DMS53 treated with DMSO at 0.1 percent for 48 hours (cell line): ENCODE data around the gene AK5.
"Not testable (repeated sequence)": the region's sequence is repeated elsewhere in the genome, so short reads cannot be mapped to it uniquely, and the experiment has no call there.

ENCODE experiments used
- DNase-seq: peaks from one replicate; lab custom pipeline; 2025; ENCODE audit not compliant: unreplicated experiment; lab: John Stamatoyannopoulos, UW

Gene AK5

DNA sequence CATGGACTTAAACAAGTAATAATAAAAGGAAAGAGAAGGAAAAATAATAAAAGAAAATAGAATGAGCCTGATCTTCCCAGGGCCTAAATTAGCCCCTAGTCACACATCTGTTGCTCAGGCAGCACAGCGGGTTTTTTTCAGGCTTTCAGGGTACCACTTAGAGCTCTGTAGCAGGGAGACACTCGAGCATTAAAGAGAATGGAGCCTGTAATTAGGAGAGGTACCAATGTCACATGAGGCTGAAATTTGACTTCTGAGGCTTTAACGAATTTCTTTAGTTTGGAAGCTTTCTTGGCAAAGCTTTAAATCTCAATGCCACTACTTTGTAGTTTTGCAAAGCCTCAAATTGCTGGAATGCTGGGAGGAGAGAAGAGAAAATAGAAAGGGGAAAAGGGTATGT, 116.3 kb downstream of the AK5 start:
- DNase-seq, result no peak

DNA sequence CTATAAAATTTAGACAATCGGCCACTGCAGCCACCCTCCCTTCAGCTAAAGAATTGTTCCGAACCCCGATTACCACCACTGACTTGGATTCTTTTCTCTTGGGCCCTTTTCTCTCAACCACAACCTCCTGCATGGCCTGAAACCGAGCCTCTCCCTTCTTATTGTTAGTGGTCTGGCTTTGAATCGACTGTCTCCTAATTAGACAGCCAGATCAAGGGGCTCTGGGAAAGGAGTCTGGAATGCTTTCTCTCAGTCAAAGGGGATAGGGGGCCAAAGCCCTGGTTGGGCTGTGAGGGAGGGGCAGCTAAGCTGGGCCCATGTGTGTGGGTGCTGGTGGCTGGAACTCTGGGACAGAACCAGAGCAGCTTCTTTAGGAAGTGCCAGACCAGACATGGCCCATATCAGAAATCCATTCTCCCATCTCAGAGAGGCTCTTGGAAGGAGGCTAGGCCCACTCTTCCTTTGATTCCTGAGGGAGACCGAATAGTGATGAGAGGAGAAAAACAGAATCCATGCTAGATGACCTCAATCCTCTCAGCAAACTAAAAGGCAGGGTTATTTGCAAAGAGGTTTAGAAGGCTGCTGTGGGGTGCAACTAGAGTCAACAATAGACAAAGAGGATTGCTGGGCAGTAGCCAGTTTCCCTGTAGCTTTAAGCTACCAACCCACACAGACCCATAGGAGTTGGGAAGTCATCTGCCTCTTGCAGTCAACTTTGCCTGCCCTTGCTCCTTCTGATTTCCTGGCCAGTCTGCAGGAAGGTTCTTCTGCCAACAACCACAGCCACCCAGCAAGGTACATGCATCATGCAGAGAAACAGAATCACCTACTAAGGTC, 117.6 kb downstream of the AK5 start:
- no peak for DNase-seq

DNA sequence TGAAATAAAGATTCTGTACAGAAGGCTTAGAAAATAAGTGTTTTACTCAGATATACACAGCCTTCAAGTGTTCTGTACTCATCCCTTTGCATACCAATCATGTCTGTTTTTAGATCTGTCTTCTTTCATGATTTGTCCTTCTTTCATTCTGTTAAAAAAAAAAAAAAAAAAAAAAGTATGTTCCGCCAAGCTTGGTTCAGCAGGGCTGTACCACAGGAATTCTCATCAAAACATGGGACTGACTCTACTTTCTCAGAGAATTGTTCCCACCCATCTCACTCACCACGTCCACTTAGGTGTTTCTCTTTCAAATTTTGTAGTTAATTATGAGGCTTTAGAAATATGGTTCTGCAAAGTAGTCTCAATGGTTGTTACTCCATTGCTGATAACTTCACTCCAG, 119.0 kb downstream of the AK5 start:
- no peak for DNase-seq

GRCh38 chr1:77401384-77401783, 119.6 kb downstream of the AK5 start:
- no peak for DNase-seq

DNA sequence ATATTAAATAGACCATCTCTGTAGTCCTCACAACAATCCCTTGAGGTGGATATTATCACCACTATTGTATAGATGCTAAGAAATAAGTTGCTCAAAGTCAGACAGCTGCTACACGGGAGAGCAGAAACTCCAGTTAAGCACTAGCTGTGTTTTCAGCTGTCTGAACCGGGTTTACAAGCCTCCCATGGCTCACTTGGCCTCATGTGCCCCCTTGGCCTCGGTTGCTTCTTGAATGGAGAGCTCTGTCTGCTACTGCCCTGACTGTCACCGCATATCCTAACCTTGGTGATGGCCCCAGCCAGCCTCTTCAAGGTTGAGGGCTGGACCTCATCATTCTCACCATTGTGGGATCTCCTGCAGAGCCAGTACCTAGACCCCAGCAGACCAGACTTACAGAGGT, 123.4 kb downstream of the AK5 start:
- DNase-seq, result no peak

DNA sequence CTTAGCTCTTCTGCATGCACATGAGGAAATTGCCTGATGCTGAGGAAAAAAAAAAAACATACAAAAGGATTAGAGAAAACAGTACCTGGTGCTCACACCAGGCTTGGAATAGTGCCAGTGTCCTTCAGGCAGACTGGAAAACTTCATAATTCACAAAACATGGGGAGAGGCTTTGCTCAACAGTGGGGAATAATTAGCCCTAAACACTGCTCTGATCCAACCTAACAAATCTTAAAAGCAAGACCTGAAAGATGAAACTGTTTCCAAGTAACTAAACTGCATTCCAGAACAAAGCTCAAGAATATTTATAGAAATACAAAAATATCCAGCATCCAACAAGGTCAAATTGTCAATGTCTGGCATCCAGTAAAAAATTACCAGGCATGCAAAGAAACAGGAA, 124.8 kb downstream of the AK5 start:
- peak; percentile 29 for DNase-seq

GRCh38 chr1:77407738-77408375, 126.0 kb downstream of the AK5 start:
- no peak for DNase-seq

GRCh38 chr1:77408933-77409332, 127.1 kb downstream of the AK5 start:
- not testable (repeated sequence) for DNase-seq

DNA sequence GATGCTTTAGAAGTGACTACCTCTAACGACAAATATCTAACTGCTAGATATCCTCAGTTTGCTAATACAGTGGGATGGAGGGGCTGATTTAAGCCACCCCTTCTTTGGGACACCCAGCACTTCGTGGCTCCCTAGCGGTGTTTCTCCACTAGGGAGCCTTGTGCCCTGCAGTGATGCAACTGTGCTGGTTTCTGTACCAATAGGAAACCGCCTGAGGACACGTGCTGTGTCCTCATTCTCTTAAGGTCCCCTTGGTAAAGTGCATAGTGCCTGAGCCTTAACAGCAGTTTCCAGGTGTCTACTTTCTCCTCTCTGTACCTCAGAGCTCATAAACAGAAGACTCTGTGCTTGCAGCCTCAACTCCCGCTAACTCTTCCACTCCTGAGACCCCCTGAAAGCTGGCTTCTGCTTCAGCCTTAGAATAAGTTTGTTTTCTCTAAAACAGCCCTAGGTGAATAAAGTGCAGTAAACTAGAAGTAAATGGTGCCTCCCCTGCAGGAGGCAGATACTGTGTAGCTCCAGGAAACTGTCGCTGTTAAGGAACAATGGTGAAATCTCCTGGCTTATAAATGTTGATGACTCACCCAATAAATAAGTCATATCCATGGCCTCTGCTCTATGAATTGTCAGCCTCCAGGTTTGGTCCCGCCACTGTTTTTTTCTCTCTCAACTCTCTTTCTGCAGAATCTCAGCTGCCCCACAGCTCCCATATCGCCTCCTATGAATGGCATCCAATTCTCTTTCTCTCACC, 130.4 kb downstream of the AK5 start:
- peak; percentile 12 for DNase-seq

DNA sequence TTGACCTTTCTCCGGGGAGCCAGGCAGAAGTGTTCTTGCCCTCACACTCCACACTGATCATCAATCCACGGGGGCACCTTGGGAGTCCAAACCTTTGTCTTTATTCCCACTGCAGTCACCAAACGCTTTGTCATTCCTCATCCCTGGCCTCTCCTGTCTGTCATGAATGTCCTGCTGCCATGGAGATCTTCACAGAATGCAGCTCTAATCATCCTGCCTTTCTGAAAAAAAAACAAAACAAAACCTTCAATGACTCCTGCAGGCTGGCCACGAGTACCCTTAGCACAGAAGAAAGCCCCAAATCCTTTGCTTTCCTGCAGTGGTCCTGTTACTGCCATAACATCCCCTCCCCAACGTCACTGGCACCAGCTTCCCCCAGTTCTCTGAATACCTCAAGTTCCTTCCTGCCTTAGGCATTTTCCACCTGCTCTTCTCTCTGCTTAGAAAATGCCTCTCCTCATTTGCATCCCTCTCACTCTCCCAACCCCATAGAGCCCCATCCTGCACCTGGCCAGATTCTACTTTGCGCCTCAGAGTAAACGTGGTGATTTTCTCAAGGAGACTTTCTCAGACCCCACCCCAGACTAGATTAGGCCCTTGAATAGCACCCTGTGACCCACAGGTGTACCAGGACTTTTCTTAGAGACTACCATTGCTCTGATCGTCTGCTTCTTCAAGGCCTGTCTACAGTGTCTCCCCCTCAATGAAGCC, 131.2 kb downstream of the AK5 start:
- no peak for DNase-seq

DNA sequence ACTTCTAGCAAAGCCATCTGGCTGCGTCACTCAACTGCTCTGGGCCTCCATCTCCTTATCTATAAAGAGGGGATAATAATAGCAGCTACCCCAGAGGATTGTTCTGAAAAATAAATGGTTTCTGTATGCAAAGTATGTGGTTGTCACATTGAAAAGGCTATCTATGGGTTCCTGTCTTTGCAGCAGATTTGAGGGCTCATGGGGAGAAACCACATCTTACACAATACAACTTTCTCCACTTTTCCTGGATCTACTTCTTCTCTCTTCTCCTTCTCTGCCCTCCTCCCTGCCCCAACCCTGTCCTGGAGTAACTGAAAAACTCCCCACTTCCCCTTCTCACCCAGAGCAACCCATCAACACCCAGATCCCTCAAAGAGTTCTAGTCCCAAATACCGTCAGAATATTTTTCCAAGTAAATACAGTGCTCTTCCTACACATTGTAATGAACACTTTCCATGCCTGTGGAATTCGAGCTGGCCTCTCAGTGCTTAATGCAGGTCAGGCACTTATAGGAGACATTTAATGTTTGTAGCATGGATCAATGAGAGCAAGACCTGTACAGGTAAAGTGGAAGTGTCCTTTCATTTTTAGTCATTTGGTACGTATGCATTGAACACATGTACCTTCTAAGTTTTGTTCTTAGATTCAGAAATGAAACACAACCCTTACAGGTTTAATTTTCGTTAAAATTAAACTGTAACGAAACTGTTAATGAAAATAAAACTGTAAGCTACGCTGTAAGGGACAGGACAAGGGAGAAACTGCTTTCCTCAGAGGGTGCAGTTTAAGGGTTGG, 131.9 kb downstream of the AK5 start:
- no peak for DNase-seq

DNA sequence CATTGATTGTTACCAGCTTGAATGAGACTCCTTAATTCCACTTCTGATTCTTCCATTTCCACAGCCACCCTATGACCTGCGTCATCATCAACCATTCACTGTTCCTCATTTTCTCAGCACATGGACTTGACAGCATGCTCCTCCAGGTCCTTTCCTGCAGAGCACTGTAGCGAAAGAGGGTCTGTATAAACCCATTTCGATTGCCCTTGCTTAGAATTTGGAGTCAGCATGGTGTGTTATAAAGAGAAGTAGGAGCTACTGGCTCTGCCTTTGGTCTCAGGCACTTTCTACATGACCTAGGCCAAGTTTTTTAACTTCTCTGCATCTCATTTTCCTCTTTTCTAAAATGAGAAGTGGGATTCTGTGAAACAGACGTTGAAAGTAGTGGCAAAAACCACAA, 133.8 kb downstream of the AK5 start:
- no peak for DNase-seq

GRCh38 chr1:77416692-77417450, 135.1 kb downstream of the AK5 start:
- peak; percentile 60 for DNase-seq

DNA sequence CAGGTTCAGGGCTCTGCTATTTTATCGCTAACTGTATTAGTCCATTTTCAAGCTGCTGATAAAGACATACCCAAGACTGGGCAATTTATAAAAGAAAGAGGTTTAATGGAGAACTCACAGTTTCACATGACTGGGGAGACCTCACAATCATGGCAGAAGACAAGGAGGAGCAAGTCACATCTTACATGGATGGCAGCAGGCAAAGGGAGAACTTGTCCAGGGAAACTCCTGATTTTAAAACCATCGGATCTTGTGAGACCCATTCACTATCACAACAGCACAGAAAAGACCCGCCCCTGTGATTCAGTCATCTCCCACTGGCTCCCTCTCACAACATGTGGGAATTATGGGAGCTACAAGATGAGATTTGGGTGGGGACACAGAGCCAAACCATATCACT, 136.2 kb downstream of the AK5 start:
- not testable (repeated sequence) for DNase-seq

DNA sequence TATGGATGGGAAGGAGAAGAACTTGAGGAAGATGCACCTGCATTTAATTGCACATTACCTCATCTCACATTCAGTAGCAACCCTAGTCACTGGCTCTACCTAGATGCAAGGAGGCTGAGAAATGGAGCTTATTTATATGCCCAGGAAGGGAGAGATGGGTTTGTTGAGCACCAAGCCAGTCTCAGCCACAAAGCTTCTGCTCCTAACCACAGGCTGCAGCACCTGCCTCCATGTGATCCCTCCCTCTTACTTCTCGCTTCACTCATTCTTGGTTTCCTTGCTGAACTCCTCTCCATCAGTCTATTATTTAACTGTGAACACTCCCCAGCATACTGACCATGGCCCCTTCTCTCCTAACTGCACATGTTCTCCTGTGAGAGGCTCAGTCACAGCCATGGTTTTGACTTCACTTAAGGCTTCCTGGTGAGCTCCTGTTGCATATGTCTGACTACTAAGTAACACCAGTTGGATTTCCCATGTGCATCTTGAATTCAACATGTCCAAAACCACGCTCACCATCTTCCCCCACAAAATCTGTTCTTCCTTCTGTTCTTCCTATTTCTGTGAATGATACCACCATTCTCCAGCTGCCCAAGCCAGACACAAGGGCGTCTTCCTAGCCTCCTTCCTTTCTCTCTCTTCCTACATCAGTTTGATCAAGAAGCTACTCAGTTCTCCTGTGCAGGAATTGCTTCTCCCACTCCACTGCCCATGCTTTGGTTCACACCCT, 139.8 kb downstream of the AK5 start:
- DNase-seq, result no peak

- DNase-seq, result no peak
These were observed 142.4 kb downstream of the AK5 start for GRCh38 chr1:77424236-77424635.

- no peak for DNase-seq
These were observed 146.2 kb downstream of the AK5 start for GRCh38 chr1:77428068-77428467.

- DNase-seq, result no peak
These were observed 149.3 kb downstream of the AK5 start for GRCh38 chr1:77430966-77431690.
